ENCODE data around the gene INTS3. TPM values are rescaled to one million over a fixed set of nuclear protein-coding genes. Genes with fewer than 3 reads are reported as not detected.
"Not testable (repeated sequence)": the region's sequence is repeated elsewhere in the genome, so short reads cannot be mapped to it uniquely, and the experiment has no call there.

INTS3 gene
- total and polyA plus RNA-seq, 11 donors = 19.6 to 41.8 (median 30.7) TPM

GRCh38 chr1:153699768-153700167, 28.1 kb upstream of the INTS3 start:
- Histone ChIP-seq H3K27me3 (no peaks in the 10 kb centered on the region), H3K4me1 (peaks cover 11 to 37% (median 24%) of the 10 kb centered on the region in 12 donors), H3K27ac (peak overlapping the region in 4 of 12 donors; percentile 85 to 98 (median 92)), H3K36me3 (no peaks in the 10 kb centered on the region), H3K4me3 (no peak overlapping the region), H3K9me3 (no peaks in the 10 kb centered on the region)
- intact Hi-C loops (cut with DNase I) = loop anchor here in 2 of 10 donors (2.0 to 5.0 kb wide), 3 partner anchors 27 to 53 kb away; no protein-coding TSS in a partner anchor
- TF ChIP-seq, protein P1, sequence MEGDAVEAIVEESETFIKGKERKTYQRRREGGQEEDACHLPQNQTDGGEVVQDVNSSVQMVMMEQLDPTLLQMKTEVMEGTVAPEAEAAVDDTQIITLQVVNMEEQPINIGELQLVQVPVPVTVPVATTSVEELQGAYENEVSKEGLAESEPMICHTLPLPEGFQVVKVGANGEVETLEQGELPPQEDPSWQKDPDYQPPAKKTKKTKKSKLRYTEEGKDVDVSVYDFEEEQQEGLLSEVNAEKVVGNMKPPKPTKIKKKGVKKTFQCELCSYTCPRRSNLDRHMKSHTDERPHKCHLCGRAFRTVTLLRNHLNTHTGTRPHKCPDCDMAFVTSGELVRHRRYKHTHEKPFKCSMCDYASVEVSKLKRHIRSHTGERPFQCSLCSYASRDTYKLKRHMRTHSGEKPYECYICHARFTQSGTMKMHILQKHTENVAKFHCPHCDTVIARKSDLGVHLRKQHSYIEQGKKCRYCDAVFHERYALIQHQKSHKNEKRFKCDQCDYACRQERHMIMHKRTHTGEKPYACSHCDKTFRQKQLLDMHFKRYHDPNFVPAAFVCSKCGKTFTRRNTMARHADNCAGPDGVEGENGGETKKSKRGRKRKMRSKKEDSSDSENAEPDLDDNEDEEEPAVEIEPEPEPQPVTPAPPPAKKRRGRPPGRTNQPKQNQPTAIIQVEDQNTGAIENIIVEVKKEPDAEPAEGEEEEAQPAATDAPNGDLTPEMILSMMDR (IDR thresholded peaks at IDR 0.05) = no peak
- no peak for TF ChIP-seq POLR2A (IDR thresholded peaks at IDR 0.05)
- DNase-seq = no peak
- ATAC-seq = no peak
- WGBS, 4 donors = 88 to 96% (median 94%) methylated on average over 6 of the region's 6 CpGs

DNA sequence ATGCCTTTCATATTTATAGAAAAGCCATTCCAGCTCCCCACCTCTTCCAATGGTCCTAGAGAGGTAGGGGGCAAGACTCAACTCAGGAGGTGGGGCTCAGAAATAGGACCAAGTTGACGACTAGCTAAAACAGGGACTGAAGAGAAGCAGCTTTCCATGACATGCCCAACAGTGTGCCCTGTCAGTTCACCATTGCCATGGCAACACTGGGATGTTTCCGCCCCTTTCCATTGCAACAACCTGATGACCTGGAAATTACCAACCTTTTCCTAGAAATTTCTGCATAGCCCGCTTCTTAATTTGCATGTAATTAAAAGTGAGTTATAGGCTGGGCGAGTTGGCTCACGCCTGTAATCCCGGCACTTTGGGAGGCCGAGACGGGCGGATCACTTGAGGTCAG, 22.4 kb upstream of the INTS3 start:
- no peak for DNase-seq
- WGBS, 4 donors = 92 to 97% (median 96%) methylated on average over 9 of the region's 9 CpGs
- Histone ChIP-seq H3K9me3 (no peaks in the 10 kb centered on the region), H3K27ac (no peak overlapping the region), H3K27me3 (no peaks in the 10 kb centered on the region), H3K4me3 (no peak overlapping the region), H3K4me1 (no peaks in the 10 kb centered on the region), H3K36me3 (no peaks in the 10 kb centered on the region)
- no peak for ATAC-seq
- intact Hi-C loops (cut with DNase I) = no loop called here
- TF ChIP-seq POLR2A (IDR thresholded peaks at IDR 0.05) = no peak
- TF ChIP-seq, protein P1 (IDR thresholded peaks at IDR 0.05) = no peak

DNA sequence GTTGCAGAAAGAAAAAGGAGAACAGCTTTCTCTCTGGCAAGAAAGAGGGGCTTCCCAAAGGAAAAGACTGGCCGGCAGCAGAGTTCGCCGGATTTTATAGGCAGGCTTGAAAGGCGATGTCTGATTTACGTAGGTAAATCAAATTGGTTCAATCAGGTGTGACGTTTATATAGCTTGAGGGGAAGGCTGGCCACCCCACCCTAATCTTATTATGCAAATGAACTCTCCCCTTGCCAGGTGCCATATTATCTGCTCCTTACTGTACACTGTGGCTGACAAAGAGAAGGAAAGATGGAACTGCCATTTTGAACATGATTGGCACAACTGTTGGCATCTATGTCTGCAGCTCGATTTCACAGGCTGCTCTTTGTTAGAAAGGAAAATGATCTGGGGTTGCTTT, 16.8 kb upstream of the INTS3 start:
- no peak for TF ChIP-seq POLR2A (IDR thresholded peaks at IDR 0.05)
- TF ChIP-seq, protein P1 (IDR thresholded peaks at IDR 0.05) = no peak
- Histone ChIP-seq H3K27me3 (peaks cover 0 to 3% (median 0%) of the 10 kb centered on the region in 9 donors), H3K4me1 (no peaks in the 10 kb centered on the region), H3K9me3 (no peaks in the 10 kb centered on the region), H3K4me3 (no peak overlapping the region), H3K27ac (no peak overlapping the region), H3K36me3 (no peaks in the 10 kb centered on the region)
- 66 to 75% (median 72%) methylated on average over 7 of the region's 7 CpGs for WGBS, 4 donors
- DNase-seq (no peak), ATAC-seq (no peak)
- intact Hi-C loops (cut with DNase I) = no loop called here

- not testable (repeated sequence) for H3K27me3 ChIP-seq, H3K36me3 ChIP-seq, H3K9me3 ChIP-seq, DNase-seq, H3K27ac ChIP-seq, H3K4me1 ChIP-seq, ATAC-seq, H3K4me3 ChIP-seq
- 81 to 88% (median 85%) methylated on average over 5 of the region's 5 CpGs for WGBS, 4 donors
- intact Hi-C loops (cut with DNase I) = loop anchor here in 1 of 10 donors (2.0 kb wide), 1 partner anchor 21 kb away; no protein-coding TSS in a partner anchor
Measured at GRCh38 chr1:153716211-153716610, 11.6 kb upstream of the INTS3 start.

GRCh38 chr1:153717330-153717729, 10.5 kb upstream of the INTS3 start:
- no peak for ATAC-seq
- TF ChIP-seq, protein P1 (IDR thresholded peaks at IDR 0.05) = no peak
- no peak for TF ChIP-seq POLR2A (IDR thresholded peaks at IDR 0.05)
- WGBS, 4 donors = 80 to 92% (median 85%) methylated on average over 3 of the region's 3 CpGs
- no peaks in the 10 kb centered on the region for H3K4me1 ChIP-seq
- intact Hi-C loops (cut with DNase I) = loop anchor here in 1 of 10 donors (2.0 kb wide), 1 partner anchor 19 kb away; no protein-coding TSS in a partner anchor
- no peaks in the 10 kb centered on the region for H3K9me3 ChIP-seq
- H3K4me3 ChIP-seq = no peak overlapping the region
- H3K27ac ChIP-seq = no peak overlapping the region
- peaks cover 0 to 3% (median 0%) of the 10 kb centered on the region in 9 donors for H3K27me3 ChIP-seq
- no peak for DNase-seq
- no peaks in the 10 kb centered on the region for H3K36me3 ChIP-seq

Measured in heart left ventricle (tissue), 16 donors.